Caco-2 (cell line): ENCODE data around the gene ZSCAN29. TPM values are rescaled to one million over a fixed set of nuclear protein-coding genes. Genes with fewer than 3 reads are reported as not detected.

Source experiments
- BruUV-seq: library from RNA; stranded (reverse); fragments of 400-500 nt; replicated peaks from 2 replicates; lab custom pipeline; 2021; lab: Mats Ljungman, UMichigan
- CTCF ChIA-PET: fragments of 300-600 bp; sonication (Branson Sonifier 250); formaldehyde crosslinking; loops from one replicate; lab custom pipeline; 2022; ENCODE audit warnings: antibody characterized with exemption; lab: Charles Lee
- POLR2A ChIA-PET: fragments of 300-600 bp; sonication (Branson Sonifier 250); formaldehyde crosslinking; loops from one replicate; lab custom pipeline; 2022; ENCODE audit warnings: antibody characterized with exemption; lab: Charles Lee
- DNase-seq, 2 experiments: peaks; one replicate each; pipeline versions ENCODE4 v3.0.0 to v3.0.0-alpha.2; 2020 to 2022
- H3K27me3 ChIP-seq: replicated peaks from 2 replicates; pipeline ENCODE4 v1.6.0; 2011; ENCODE audit warnings: low read length; ENCODE audit not compliant: control insufficient read depth, insufficient read depth
- H3K36me3 ChIP-seq: 2 replicates; pipeline ENCODE4 v1.5.1; 2011; ENCODE audit warnings: low read length; ENCODE audit not compliant: control insufficient read depth, insufficient read depth
- H3K4me1 ChIP-seq: fragments of 250-450 bp; sonication (Bioruptor Pico); 2 replicates; pipeline ENCODE4 v1.5.1; 2020; ENCODE audit warnings: mild to moderate bottlenecking
- H3K4me3 ChIP-seq: 2 replicates; pipeline ENCODE4 v1.5.1; 2011; ENCODE audit warnings: low read depth, mild to moderate bottlenecking, control low read depth, low read length
- H3K9me3 ChIP-seq: fragments of 250-450 bp; sonication (Bioruptor Pico); 2 replicates; pipeline ENCODE4 v1.5.1; 2020; ENCODE audit warnings: mild to moderate bottlenecking, moderate library complexity
- H3K27ac Mint-ChIP-seq: one replicate; pipeline ENCODE4 v1.8.0; 2022; ENCODE audit warnings: mixed read lengths; ENCODE audit not compliant: unreplicated experiment
- H3K27me3 Mint-ChIP-seq: one replicate; pipeline ENCODE4 v1.8.0; 2022; ENCODE audit warnings: mixed read lengths; ENCODE audit not compliant: insufficient read depth, unreplicated experiment
- H3K36me3 Mint-ChIP-seq: one replicate; pipeline ENCODE4 v1.8.0; 2022; ENCODE audit warnings: mild to moderate bottlenecking, mixed read lengths; ENCODE audit not compliant: insufficient read depth, unreplicated experiment
- H3K4me1 Mint-ChIP-seq: one replicate; pipeline ENCODE4 v1.8.0; 2022; ENCODE audit warnings: low read depth, mixed read lengths; ENCODE audit not compliant: unreplicated experiment
- H3K4me3 Mint-ChIP-seq: one replicate; pipeline ENCODE4 v1.8.0; 2022; ENCODE audit warnings: mild to moderate bottlenecking, moderate library complexity, mixed read lengths; ENCODE audit not compliant: unreplicated experiment
- H3K9me3 Mint-ChIP-seq: one replicate; pipeline ENCODE4 v1.8.0; 2022; ENCODE audit warnings: mixed read lengths; ENCODE audit not compliant: unreplicated experiment
- intact Hi-C: fragments of 100-400 bp; cut with micrococcal nuclease; formaldehyde crosslinking; loops from one replicate; pipeline ENCODE4 v1.10.0; 2022; ENCODE audit not compliant: unreplicated experiment
- total RNA-seq: library from RNA; stranded (reverse); gene quantifications from 2 replicates; pipeline ENCODE4 v1.2.3, GENCODE V29; 2022
- TF ChIP-seq, protein P1 (sequence below), 2 experiments: fragments of 200-600 bp in 1 of 2; IDR thresholded peaks; 1 replicate in 1 of 2; 2 replicates in 1 of 2; pipeline versions ENCODE4 v1.5.1 to v1.8.0; 2011 to 2022; ENCODE audit warnings: antibody characterized with exemption in 1 of 2, control low read depth in 1 of 2, inconsistent platforms in 1 of 2, low read depth in 1 of 2, low read length in 1 of 2, mild to moderate bottlenecking in 1 of 2, moderate library complexity in 1 of 2; ENCODE audit not compliant: insufficient read depth in 1 of 2, severe bottlenecking in 1 of 2, unreplicated experiment in 1 of 2

The ZSCAN29 gene
- total RNA-seq, 1 experiment from 2014 or later = 43.0 TPM

DNA sequence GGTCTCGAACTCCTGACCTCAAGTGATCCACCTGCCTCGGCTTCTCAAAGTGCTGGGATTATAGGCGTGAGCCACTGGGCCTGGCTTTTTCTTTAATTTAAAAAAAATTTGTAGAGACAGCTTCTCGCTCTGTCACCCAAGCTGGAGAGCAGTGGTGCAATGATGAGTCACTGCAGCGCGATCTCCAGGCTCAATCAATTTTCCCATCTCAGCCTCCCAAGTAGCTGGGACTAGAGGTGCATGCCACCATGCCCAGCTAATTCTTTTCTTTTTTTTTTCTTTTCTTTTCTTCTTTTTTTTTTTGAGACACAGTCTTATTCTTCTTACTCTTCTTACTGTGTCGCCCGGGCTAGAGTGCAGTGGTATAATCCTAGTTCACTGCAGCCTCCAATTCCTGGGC, 19.9 kb upstream of the ZSCAN29 start:
- Mint-ChIP-seq H3K4me3 (no peak overlapping the region), H3K9me3 (no peaks in the 10 kb centered on the region), H3K4me1 (no peaks in the 10 kb centered on the region), H3K36me3 (peaks cover 50% of the 10 kb centered on the region), H3K27me3 (no peaks in the 10 kb centered on the region), H3K27ac (peak overlapping the region; percentile 12)
- ChIA-PET CTCF (no interaction called here), POLR2A (no interaction called here)
- intact Hi-C loops = no loop called here
- H3K4me3 ChIP-seq = no peak overlapping the region
- no peaks in the 10 kb centered on the region for H3K9me3 ChIP-seq
- no peaks in the 10 kb centered on the region for H3K27me3 ChIP-seq
- DNase-seq = no peak
- no TSS peak for BruUV-seq
- TF ChIP-seq, protein P1, sequence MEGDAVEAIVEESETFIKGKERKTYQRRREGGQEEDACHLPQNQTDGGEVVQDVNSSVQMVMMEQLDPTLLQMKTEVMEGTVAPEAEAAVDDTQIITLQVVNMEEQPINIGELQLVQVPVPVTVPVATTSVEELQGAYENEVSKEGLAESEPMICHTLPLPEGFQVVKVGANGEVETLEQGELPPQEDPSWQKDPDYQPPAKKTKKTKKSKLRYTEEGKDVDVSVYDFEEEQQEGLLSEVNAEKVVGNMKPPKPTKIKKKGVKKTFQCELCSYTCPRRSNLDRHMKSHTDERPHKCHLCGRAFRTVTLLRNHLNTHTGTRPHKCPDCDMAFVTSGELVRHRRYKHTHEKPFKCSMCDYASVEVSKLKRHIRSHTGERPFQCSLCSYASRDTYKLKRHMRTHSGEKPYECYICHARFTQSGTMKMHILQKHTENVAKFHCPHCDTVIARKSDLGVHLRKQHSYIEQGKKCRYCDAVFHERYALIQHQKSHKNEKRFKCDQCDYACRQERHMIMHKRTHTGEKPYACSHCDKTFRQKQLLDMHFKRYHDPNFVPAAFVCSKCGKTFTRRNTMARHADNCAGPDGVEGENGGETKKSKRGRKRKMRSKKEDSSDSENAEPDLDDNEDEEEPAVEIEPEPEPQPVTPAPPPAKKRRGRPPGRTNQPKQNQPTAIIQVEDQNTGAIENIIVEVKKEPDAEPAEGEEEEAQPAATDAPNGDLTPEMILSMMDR (IDR thresholded peaks at IDR 0.05; ENCODE audit: insufficient read depth in 1 of 2, low read depth in 1 of 2, low read length in 1 of 2, severe bottlenecking in 1 of 2, unreplicated experiment in 1 of 2) = no peak
- no peaks in the 10 kb centered on the region for H3K4me1 ChIP-seq
- H3K36me3 ChIP-seq = no peaks in the 10 kb centered on the region

DNA sequence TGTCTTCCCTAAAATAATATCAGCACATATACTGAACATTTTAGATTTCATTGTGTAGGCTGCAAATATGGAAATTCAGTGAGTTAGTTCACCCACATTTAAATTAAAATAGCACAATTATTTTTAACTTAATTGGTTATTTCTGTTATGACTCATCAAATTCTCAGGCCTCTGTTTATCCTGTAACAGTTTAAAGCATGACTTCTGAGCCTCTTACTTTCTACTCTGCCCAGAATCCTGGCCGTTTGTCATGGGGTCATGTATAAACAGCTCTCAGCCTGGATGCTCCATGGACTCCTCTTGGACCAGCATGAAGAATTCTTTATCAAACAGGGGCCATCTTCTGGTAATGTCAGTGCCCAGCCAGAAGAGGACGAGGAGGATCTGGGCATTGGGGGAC, 12.2 kb upstream of the ZSCAN29 start:
- no peak overlapping the region for H3K4me3 ChIP-seq
- no peaks in the 10 kb centered on the region for H3K4me1 ChIP-seq
- Mint-ChIP-seq H3K36me3 (peaks cover 76% of the 10 kb centered on the region), H3K4me1 (no peaks in the 10 kb centered on the region), H3K27ac (no peak overlapping the region), H3K27me3 (no peaks in the 10 kb centered on the region), H3K9me3 (no peaks in the 10 kb centered on the region), H3K4me3 (no peak overlapping the region)
- POLR2A ChIA-PET = no interaction called here
- TF ChIP-seq, protein P1 (IDR thresholded peaks at IDR 0.05; ENCODE audit: insufficient read depth in 1 of 2, low read depth in 1 of 2, low read length in 1 of 2, severe bottlenecking in 1 of 2, unreplicated experiment in 1 of 2) = no peak
- BruUV-seq = no TSS peak
- H3K27me3 ChIP-seq = no peaks in the 10 kb centered on the region
- CTCF ChIA-PET = no interaction called here
- DNase-seq = no peak
- no peaks in the 10 kb centered on the region for H3K9me3 ChIP-seq
- peaks cover 2% of the 10 kb centered on the region for H3K36me3 ChIP-seq
- intact Hi-C loops = no loop called here

DNA sequence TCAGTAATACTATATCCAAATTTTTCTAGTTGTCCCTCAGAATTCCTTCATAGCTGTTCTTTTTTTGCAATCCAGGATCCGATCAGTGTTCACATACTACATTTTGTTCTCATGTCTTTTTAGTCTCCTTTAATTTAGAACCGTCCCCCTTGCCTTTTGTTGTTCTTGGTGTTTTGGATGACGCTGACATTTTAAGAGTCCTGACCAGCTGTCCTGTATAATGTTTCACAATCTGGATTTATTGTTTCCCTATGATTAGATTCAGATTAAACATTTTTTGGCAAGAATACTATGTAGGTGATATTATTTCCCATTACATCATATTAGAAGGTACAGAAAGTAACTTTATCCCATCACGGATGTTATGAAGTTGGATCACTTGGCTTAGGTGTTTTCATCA, 11.5 kb upstream of the ZSCAN29 start:
- H3K9me3 ChIP-seq = no peaks in the 10 kb centered on the region

More for the DNA sequence above, 11.5 kb upstream of the ZSCAN29 start:
- POLR2A ChIA-PET = no interaction called here
- H3K4me1 ChIP-seq = no peaks in the 10 kb centered on the region
- no peaks in the 10 kb centered on the region for H3K27me3 Mint-ChIP-seq
- DNase-seq = no peak
- H3K27me3 ChIP-seq = no peaks in the 10 kb centered on the region
- H3K4me1 Mint-ChIP-seq = no peaks in the 10 kb centered on the region
- TF ChIP-seq, protein P1 (IDR thresholded peaks at IDR 0.05; ENCODE audit: insufficient read depth in 1 of 2, low read depth in 1 of 2, low read length in 1 of 2, severe bottlenecking in 1 of 2, unreplicated experiment in 1 of 2) = no peak
- no peak overlapping the region for H3K4me3 Mint-ChIP-seq
- H3K36me3 ChIP-seq = peaks cover 2% of the 10 kb centered on the region
- H3K27ac Mint-ChIP-seq = no peak overlapping the region
- CTCF ChIA-PET = no interaction called here
- peaks cover 77% of the 10 kb centered on the region for H3K36me3 Mint-ChIP-seq
- intact Hi-C loops = no loop called here
- no peaks in the 10 kb centered on the region for H3K9me3 Mint-ChIP-seq
- no TSS peak for BruUV-seq
- H3K4me3 ChIP-seq = no peak overlapping the region
